ENCODE data around the gene PIEZO1.
A peak's percentile ranks its signal among the peaks of the same experiment; 100 is the strongest.

The PIEZO1 gene

DNA sequence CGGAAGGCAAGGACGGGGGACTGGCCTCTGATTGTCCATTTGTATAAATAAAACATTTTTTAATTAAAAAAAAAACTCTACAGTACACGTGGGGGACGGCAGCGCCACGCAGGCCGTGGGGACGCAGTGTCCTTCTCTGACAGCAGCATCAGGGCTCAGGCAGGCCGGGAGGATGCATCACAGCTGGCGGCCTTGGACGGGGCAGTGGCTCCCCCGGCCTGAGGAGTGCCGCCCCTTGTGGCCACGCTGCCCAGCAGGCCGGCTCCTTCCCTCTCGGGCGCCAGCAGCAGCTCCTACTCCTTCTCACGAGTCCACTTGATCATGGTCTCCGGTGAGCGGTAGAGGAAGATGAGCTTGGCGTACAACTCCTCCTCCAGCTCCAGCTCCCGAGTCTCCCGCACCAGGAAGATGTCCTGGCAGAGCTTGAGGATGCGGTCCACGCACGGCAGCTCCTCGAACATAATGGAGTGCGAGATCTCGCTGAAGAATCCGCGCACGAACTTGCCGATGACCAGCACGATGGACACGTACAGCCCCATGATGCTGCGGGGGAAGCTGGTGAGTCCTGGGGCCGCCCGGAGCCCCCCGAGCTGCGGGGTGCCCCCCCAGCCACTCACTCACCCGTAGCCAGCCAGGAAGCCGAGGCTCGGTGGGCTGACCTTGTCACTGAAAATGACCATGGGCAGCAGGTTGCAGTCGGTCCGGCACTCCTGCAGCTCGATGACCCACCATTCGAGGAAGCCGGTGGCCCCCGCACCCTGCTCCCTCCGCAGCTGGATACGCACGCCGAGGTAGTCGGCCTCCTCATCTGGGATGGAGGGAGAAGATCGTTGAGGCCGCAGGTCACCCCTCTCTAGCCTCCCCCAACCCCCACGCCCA is 69.5 kb downstream of the PIEZO1 start:
- DNase-seq = no peak

GRCh38 chr16:88714420-88715302 is 70.4 kb downstream of the PIEZO1 start:
- DNase-seq = no peak

DNA sequence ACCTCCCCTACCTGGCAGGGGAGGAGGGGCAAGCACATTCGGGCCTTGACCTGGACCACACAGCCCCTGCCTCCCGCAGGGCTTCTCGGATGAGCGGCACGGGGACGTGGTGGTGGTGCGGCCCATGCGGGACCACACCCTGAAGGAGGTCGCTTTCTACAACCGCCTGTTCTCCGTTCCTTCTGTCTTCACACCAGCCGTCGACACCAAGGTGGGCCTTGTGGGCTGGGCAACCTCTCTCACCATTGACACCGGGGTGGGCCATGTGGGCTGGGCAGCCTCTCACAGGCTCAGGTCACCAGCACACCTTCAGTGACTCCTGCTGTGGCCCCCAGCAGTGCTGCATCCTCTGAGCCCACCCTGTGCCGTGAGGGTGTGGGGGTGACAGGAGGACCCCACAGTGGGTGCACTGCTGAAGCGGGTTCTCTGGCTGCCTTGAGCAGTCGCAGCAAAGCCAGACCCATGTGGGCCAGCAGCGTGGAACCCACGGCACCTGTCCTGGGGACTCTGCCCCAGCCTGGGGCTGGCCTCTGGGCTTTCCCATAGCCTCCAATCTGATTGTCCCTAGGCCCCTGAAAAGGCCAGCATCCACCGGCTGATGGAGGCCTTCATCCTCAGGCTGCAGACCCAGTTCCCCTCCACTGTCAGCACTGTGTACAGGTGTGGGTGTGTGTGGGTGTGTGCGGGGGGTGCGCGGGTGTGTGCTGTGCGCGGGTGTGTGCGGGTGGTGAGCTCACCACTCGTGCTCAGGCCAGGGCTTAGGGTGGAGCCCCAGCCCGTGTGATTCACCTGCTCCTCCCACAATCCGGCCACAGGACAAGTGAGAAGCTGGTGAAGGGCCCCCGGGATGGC is 71.2 kb downstream of the PIEZO1 start:
- DNase-seq = no peak

- no peak for DNase-seq
These were observed 72.0 kb downstream of the PIEZO1 start for GRCh38 chr16:88713054-88713453.

GRCh38 chr16:88712362-88712979 is 72.5 kb downstream of the PIEZO1 start:
- no peak for DNase-seq

DNA sequence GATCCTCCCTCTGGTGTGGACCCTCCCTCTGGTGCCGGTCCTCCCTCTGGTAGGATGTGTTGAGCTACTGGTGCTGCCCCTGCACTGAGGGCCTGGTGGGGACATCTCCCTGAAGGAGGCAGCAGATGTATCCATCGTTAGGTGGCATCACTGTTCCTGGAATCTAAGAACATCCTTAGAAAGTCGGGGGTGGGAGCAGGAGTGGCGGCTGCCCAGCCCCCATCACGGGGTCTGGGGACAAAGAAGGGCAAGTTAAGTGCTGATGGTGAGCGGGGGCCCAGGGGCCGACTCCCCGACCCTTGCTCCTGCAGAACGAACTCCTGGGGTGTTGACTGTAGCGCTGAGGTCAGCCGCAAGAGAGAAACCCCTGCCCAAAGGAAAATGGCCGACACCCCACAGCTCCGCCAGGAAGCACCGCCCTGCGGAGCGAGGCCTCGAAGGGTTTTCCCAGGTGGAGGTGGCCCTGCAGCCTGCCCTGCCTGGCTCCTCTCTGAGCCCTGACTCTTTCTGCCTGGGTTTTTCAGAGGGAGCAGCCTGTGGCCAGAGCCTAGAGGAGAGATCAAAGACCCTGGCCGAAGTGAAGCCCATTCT is 73.2 kb downstream of the PIEZO1 start:
- no peak for DNase-seq

- no peak for DNase-seq
These were observed 74.5 kb downstream of the PIEZO1 start for GRCh38 chr16:88710556-88710955.

DNA sequence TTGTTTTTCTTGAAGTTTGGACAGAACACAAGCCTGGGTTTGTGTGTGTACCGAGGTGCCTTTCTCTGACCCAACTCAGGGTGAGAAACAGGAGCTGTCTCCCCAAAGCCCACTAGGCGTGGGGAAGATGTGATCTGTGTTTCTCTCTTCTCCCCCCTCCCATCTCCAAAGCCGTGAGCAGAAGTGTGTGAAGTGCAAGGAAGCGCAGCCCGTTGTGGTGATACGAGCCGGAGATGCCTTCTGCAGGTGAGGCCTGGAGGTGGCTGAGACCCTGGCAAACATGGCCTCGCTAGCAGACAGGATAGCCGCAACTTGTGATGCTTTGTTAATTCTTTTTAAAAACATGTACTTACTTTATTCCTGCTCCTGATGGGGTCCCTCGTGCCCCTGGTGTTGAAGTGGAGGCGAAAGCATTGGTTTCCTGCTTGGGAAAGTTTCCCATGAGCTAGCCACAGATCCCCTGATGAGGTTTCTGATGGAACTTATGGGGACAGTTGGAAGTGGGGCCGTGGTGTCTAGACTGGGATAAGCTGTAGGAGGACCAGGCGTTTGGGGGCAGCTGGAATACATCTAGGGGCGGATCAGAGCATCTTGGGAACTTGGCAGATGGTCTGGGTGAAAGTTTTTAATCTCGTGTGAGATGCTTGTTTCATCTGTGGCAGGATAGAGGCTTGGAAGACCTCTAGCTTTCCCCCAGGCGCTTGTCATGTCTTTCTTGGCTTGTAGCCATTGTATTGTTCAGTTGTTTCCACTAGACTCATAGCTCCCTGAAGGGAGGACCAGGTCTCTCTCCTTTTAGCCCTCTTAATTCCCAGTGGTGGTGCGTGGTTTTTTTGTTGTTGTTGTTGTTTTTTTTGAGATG is 77.8 kb downstream of the PIEZO1 start:
- no peak for DNase-seq

GRCh38 chr16:88706229-88706964 is 78.6 kb downstream of the PIEZO1 start, which contains the start of the genes CTU2 and RNF166:
CTU2 (plus strand) TSS chr16:88706503; CDS start chr16:88706531, 28 bp downstream.
RNF166 (minus strand) TSS chr16:88706408; CDS start chr16:88706325, 83 bp downstream.
- DNase-seq = peak; percentile 94

GRCh38 chr16:88705801-88706228 is 79.2 kb downstream of the PIEZO1 start:
- DNase-seq = peak; percentile 22

- no peak for DNase-seq
These were observed 79.8 kb downstream of the PIEZO1 start for GRCh38 chr16:88705076-88705684.

DNA sequence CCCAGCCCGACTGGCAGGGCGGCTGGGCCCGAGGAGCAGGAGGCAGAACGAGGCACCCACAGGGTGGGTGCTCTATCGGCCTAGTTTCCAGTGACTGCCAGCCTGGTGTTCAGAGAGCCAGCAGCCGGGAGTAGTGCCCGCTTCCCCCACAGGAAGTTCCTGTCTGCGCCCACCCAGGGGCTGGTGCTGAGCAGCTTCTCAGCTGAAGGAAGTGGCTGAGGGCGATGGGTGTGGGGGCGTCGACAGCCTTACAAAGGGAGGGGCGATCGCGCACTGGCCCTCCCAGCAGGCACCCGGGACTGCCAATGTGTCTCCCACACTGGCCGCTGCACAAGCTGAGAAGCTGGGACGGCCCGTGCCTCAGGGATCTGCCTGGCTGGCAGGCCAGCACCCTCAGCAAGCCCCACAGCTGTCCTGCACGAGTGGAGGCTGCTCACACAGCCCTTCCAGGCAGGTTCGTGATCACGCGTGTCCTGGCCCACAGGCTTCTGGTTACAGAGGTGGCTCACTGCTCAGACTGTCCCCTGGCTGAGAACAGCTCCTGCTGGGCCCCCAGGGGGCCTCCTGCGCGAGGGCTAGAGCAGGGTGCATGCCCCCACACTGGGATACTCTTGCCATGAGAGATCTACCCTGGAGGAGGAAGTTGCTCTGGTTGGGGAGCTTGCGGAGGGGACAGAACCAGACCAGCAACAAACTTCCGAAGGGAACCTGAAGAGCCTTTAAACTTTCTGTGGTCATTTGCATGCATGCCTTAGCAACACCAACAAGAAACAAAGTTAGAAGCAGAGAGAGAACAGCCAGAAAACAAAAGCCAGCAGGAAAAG is 81.3 kb downstream of the PIEZO1 start:
- DNase-seq = peak; percentile 60

- DNase-seq = no peak
These were observed 82.4 kb downstream of the PIEZO1 start for GRCh38 chr16:88702371-88703210.

DNA sequence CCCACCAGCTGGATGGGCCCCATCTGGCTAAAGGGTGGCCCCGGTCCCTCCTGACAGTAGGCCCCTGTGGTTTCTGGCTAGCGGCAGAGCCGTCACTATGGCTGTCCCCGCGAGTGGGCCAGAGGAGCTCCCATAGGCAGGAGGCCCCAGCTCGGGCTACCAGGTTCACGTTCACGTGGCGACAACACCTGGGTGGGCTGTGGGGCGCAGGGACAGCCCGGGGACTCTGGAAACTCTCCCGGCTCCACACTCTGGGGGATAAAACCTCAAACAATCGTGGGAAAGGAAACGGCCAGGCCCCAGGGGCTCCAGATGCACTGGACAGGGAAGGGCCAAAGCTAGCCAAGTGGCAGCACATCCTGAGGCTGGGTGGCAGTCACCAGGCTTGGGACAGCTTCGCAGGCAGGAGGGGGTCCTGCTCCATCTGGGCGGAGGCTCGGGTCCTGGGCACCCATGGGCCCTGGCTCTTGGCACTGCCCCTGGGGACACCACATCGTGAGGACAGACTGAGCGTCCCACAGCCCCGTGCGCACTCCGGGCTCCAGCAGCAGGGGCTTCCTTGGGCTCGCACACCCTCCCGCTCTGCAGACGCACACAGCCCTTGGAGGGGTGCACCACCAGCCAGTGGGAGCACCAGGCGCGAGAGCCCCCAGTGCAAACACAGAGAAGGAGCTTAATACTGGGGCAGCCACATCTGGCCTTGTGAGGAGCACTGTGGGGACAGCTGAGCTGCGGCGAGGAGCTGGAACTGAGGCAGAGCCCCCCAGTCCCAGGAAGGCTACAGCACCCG is 83.2 kb downstream of the PIEZO1 start:
- DNase-seq = peak; percentile 28

GRCh38 chr16:88700636-88701482 is 84.2 kb downstream of the PIEZO1 start:
- peak; percentile 90 for DNase-seq

- DNase-seq = no peak
These were observed 84.7 kb downstream of the PIEZO1 start for GRCh38 chr16:88700322-88700635.

Measured in stimulated activated CD4-positive, alpha-beta T cell treated with anti-CD3 and anti-CD28 coated beads, Interleukin-12 subunit alpha, Interleukin-12 subunit beta, amount 100 ng/mL, for 4 hours (primary cell).